GM06990 (cell line): ENCODE data around the gene HAUS5.

Source experiments
- DNase-seq: peaks from one replicate; pipeline ENCODE4 v3.0.0-alpha.2; 2011; ENCODE audit not compliant: insufficient read length; ENCODE audit errors: extremely low read depth
- H3K27me3 ChIP-seq: replicated peaks from 2 replicates; pipeline ENCODE4 v1.6.0; 2011; ENCODE audit warnings: low read length; ENCODE audit not compliant: control insufficient read depth, insufficient read depth
- H3K36me3 ChIP-seq: 2 replicates; pipeline ENCODE4 v1.5.1; 2011; ENCODE audit warnings: low read length; ENCODE audit not compliant: control insufficient read depth, insufficient read depth
- H3K4me3 ChIP-seq: replicated peaks from 2 replicates; pipeline ENCODE4 v1.5.1; 2011; ENCODE audit warnings: low read depth, mild to moderate bottlenecking, control low read depth, low read length
- CTCF ChIP-seq: IDR thresholded peaks from 2 replicates; pipeline ENCODE4 v1.5.1; 2011; ENCODE audit warnings: low read length, control low read depth, mild to moderate bottlenecking, inconsistent platforms; ENCODE audit not compliant: insufficient read depth, poor library complexity, severe bottlenecking

HAUS5 gene

DNA sequence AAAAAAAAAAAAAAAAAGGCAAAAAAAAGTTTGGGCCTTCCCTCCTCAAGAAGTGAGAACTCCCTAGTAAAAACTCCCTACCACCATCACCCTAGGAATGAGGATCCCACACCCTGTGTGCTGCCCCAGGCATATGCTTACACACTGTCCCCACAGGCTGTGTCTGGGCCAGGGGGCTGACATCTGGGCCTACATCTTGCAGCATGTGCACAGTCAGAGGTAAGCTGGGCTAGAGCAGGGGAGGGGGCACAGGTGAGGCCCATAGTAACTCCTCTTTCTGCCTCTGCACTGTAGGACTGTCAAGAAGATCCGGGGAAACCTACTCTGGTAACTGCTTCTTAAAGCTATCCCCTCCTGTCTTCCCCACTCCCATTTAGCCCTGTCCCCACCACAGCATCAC, 1.0 kb downstream of the HAUS5 start:
- TF ChIP-seq CTCF: no peak
- Histone ChIP-seq H3K4me3 (no peak overlapping the region), H3K27me3 (no peaks in the 10 kb centered on the region), H3K36me3 (peaks cover 17% of the 10 kb centered on the region)
- DNase-seq: no peak

- no peak overlapping the region for H3K4me3 ChIP-seq
- TF ChIP-seq CTCF: no peak
- peaks cover 22% of the 10 kb centered on the region for H3K36me3 ChIP-seq
- no peak for DNase-seq
- H3K27me3 ChIP-seq: no peaks in the 10 kb centered on the region
Measured at GRCh38 chr19:35615036-35615435, 2.5 kb downstream of the HAUS5 start.

GRCh38 chr19:35618857-35619256, 6.3 kb downstream of the HAUS5 start:
- Histone ChIP-seq H3K4me3 (no peak overlapping the region), H3K36me3 (peaks cover 34% of the 10 kb centered on the region), H3K27me3 (no peaks in the 10 kb centered on the region)
- DNase-seq: no peak
- no peak for TF ChIP-seq CTCF

- no peak for TF ChIP-seq CTCF
- H3K36me3 ChIP-seq: peaks cover 34% of the 10 kb centered on the region
Measured at GRCh38 chr19:35619290-35619923, 6.9 kb downstream of the HAUS5 start.

DNA sequence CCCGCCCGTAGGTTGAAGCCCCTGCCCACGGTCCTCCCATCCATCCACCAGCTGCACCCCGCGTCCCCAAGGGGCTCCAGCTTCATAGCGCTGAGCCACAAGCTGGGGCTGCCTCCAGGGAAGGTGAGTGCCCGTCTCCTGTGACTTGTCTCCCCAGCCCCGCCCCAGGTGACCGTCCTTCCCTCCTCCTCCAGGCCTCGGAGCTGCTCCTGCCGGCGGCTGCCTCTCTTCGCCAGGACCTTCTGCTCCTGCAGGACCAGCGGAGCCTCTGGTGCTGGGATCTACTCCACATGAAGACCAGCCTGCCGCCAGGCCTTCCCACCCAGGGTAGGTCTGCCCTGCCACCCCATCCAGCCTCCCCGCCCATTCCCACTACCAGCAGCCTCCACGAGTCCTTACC, 7.5 kb downstream of the HAUS5 start:
- Histone ChIP-seq H3K27me3 (no peaks in the 10 kb centered on the region), H3K36me3 (peaks cover 34% of the 10 kb centered on the region), H3K4me3 (no peak overlapping the region)
- DNase-seq: no peak
- no peak for TF ChIP-seq CTCF

More at GRCh38 chr19:35619290-35619923, 6.9 kb downstream of the HAUS5 start:
- DNase-seq: no peak
- Histone ChIP-seq H3K4me3 (no peak overlapping the region), H3K27me3 (no peaks in the 10 kb centered on the region)

DNA sequence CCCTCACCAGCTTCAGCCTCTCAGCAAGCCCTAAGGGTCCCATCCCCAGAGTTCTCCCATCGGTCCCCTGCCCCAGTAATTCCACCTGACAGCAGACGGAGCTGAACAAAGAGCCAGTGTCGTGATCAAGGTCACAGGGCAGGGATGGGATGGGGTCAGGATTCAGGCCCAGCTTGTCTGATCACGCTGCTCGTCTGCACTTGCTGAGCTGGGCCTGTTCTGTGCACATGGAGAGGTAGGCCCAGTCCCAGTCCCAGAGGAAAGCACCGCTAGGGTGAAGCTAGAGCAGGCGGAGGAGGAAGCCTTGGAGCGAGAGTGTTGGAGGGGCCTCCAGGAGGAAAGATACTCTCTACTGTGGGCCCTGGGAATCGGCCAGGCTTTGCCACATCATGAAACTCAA, 9.2 kb downstream of the HAUS5 start:
- Histone ChIP-seq H3K4me3 (no peak overlapping the region), H3K27me3 (no peaks in the 10 kb centered on the region), H3K36me3 (peaks cover 28% of the 10 kb centered on the region)
- no peak for TF ChIP-seq CTCF
- DNase-seq: no peak
